HEK293 (cell line): ENCODE measurements around the gene PRSS8.
"Not testable (repeated sequence)": the region's sequence is repeated elsewhere in the genome, so short reads cannot be mapped to it uniquely, and the experiment has no call there.

ENCODE experiments used
- CTCF ChIA-PET: fragments of 350-600 bp; formaldehyde crosslinking; extraction: SDS; loops from one replicate; lab custom pipeline; 2021; ENCODE audit warnings: antibody characterized with exemption; lab: Yijun Ruan, JAX
- POLR2A ChIA-PET: fragments of 300-600 bp; formaldehyde crosslinking; extraction: SDS; loops from one replicate; lab custom pipeline; 2020; ENCODE audit warnings: antibody characterized with exemption, inconsistent platforms; lab: Yijun Ruan, JAX
- H3K27ac ChIP-seq: fragments of 200-500 bp; sonication (Bioruptor generic); 2 replicates; pipeline ENCODE4 v1.5.1; 2014; ENCODE audit warnings: low read depth, low read length, control low read depth, inconsistent platforms; ENCODE audit errors: extremely low read depth
- H3K36me3 ChIP-seq, 2 experiments: fragments of 200-500 bp in 1 of 2; sonication (Bioruptor generic) in 1 of 2; 1 replicate in 1 of 2; 2 replicates in 1 of 2; pipeline ENCODE4 v1.5.1; 2014 to 2017; ENCODE audit warnings: inconsistent platforms in 2 of 2, low read length in 2 of 2; ENCODE audit not compliant: control insufficient read depth in 2 of 2, insufficient read depth in 1 of 2
- H3K4me1 ChIP-seq: fragments of 200-500 bp; sonication (Bioruptor generic); 2 replicates; pipeline ENCODE4 v1.5.1; 2014; ENCODE audit warnings: mild to moderate bottlenecking, low read length, inconsistent platforms; ENCODE audit not compliant: control insufficient read depth, insufficient read depth
- H3K4me3 ChIP-seq: 2 replicates; pipeline ENCODE4 v1.5.1; 2011; ENCODE audit warnings: low read depth, mild to moderate bottlenecking, control low read depth, low read length, moderate library complexity
- H3K9me3 ChIP-seq: fragments of 200-500 bp; sonication (Bioruptor generic); 2 replicates; pipeline ENCODE4 v1.5.1; 2014; ENCODE audit warnings: low read depth, low read length, inconsistent platforms; ENCODE audit not compliant: control insufficient read depth, insufficient read depth
- EGR2 ChIP-seq: fragments of 450-650 bp; formaldehyde crosslinking; IDR thresholded peaks from 2 replicates; pipeline ENCODE4 v1.5.1; 2016; ENCODE audit warnings: low read depth, missing biosample characterization, missing genetic modification characterization
- FEZF1 ChIP-seq: fragments of 450-650 bp; formaldehyde crosslinking; IDR thresholded peaks from 2 replicates; pipeline ENCODE4 v1.5.1; 2016; ENCODE audit warnings: missing biosample characterization, missing genetic modification characterization
- REST ChIP-seq: fragments of 450-650 bp; formaldehyde crosslinking; IDR thresholded peaks from 2 replicates; pipeline ENCODE4 v1.5.1; 2016; ENCODE audit warnings: missing biosample characterization, missing genetic modification characterization
- SCRT1 ChIP-seq: fragments of 450-650 bp; formaldehyde crosslinking; IDR thresholded peaks from 2 replicates; pipeline ENCODE4 v1.5.1; 2016; ENCODE audit warnings: missing biosample characterization, missing genetic modification characterization, borderline replicate concordance
- SCRT2 ChIP-seq: fragments of 450-650 bp; formaldehyde crosslinking; IDR thresholded peaks from 2 replicates; pipeline ENCODE4 v1.5.1; 2016; ENCODE audit warnings: missing biosample characterization, missing genetic modification characterization
- SP2 ChIP-seq: fragments of 450-650 bp; formaldehyde crosslinking; IDR thresholded peaks from 2 replicates; pipeline ENCODE4 v1.5.1; 2016; ENCODE audit warnings: missing biosample characterization, missing genetic modification characterization
- SP7 ChIP-seq: fragments of 450-650 bp; formaldehyde crosslinking; IDR thresholded peaks from 2 replicates; pipeline ENCODE4 v1.5.1; 2016; ENCODE audit warnings: missing biosample characterization, missing genetic modification characterization
- ZBTB48 ChIP-seq: fragments of 450-650 bp; formaldehyde crosslinking; IDR thresholded peaks from 2 replicates; pipeline ENCODE4 v1.5.1; 2016; ENCODE audit warnings: missing biosample characterization, missing genetic modification characterization
- ZNF132 ChIP-seq: fragments of 450-650 bp; formaldehyde crosslinking; IDR thresholded peaks from 2 replicates; pipeline ENCODE4 v1.5.1; 2017; ENCODE audit warnings: missing biosample characterization, missing genetic modification characterization, borderline replicate concordance
- ZNF239 ChIP-seq: fragments of 450-650 bp; formaldehyde crosslinking; IDR thresholded peaks from 2 replicates; pipeline ENCODE4 v1.5.1; 2016; ENCODE audit warnings: missing biosample characterization, missing genetic modification characterization
- ZNF529 ChIP-seq: fragments of 450-650 bp; formaldehyde crosslinking; IDR thresholded peaks from 2 replicates; pipeline ENCODE4 v1.5.1; 2017; ENCODE audit warnings: missing genetic modification characterization, missing biosample characterization; ENCODE audit not compliant: insufficient replicate concordance
- ZNF664 ChIP-seq: fragments of 450-650 bp; formaldehyde crosslinking; IDR thresholded peaks from 2 replicates; pipeline ENCODE4 v1.5.1; 2016; ENCODE audit warnings: missing biosample characterization, missing genetic modification characterization
- ZNF677 ChIP-seq: fragments of 450-650 bp; IDR thresholded peaks from 2 replicates; pipeline ENCODE4 v1.5.0; 2018; ENCODE audit warnings: missing biosample characterization, mild to moderate bottlenecking, missing genetic modification characterization, moderate library complexity
- ZNF76 ChIP-seq: fragments of 450-650 bp; formaldehyde crosslinking; IDR thresholded peaks from 2 replicates; pipeline ENCODE4; 2016; ENCODE audit warnings: low read depth, missing biosample characterization, missing genetic modification characterization, borderline replicate concordance

Gene PRSS8

GRCh38 chr16:31138621-31139578, 3.4 kb upstream of the PRSS8 start (continued):
- 0 out of 2 replicates have a peak, but pooled peaks have one; percentile 26 for TF ChIP-seq EGR2
- TF ChIP-seq REST (tag by site-specific recombination) = peak; percentile 30; the same call in 1 of the 2 replicates
- TF ChIP-seq ZNF239 (tag by site-specific recombination) = no peak
- 0 out of 2 replicates have a peak, but pooled peaks have one; percentile 5 for TF ChIP-seq SP2
- no peak for TF ChIP-seq ZBTB48 (tag by site-specific recombination)
- no peak for TF ChIP-seq ZNF677 (tag by site-specific recombination)

- Histone ChIP-seq H3K36me3 (peaks cover 0 to 10% of the 10 kb centered on the region in 2 experiments; a peak in 1 of 3 replicates), H3K4me1 (peaks cover 11% of the 10 kb centered on the region; the same call in 1 of the 2 replicates)
- not testable (repeated sequence) for H3K4me3 ChIP-seq, H3K9me3 ChIP-seq, H3K27ac ChIP-seq
- TF ChIP-seq SCRT2 (tag by site-specific recombination) (peak; percentile 84), SCRT1 (tag by site-specific recombination) (peak; percentile 67)
- ChIA-PET POLR2A (interaction anchor here (1.1 to 2.2 kb wide), 3 partner anchors 19 to 43 kb away, joined by 3 to 11 read pairs (median 7); partner anchors contain the start of genes FUS and KAT8), CTCF (interaction anchor here (1.0 kb wide), 1 partner anchor 152 kb away, joined by 3 read pairs; the partner anchor contains the start of gene HSD3B7)
Measured at GRCh38 chr16:31136822-31137499, 1.4 kb upstream of the PRSS8 start.

- peaks cover 11% of the 10 kb centered on the region; the same call in 1 of the 2 replicates for H3K4me1 ChIP-seq
- CTCF ChIA-PET = interaction anchor here (0.6 to 1.0 kb wide), 2 partner anchors 151 to 451 kb away, joined by 3 to 4 read pairs; partner anchors contain the start of gene HSD3B7
- no peak for TF ChIP-seq FEZF1 (tag by site-specific recombination)
- TF ChIP-seq SP7 (tag by site-specific recombination) = no peak
- no peak for TF ChIP-seq ZNF76
- no peak for TF ChIP-seq ZNF529 (tag by site-specific recombination)
- no peak for TF ChIP-seq ZNF132 (tag by site-specific recombination)
- TF ChIP-seq ZNF664 (tag by site-specific recombination) = no peak
- TF ChIP-seq, all 188 proteins: peak for 0
- Histone ChIP-seq H3K27ac (no peak overlapping the region), H3K4me3 (no peak overlapping the region), H3K9me3 (no peaks in the 10 kb centered on the region), H3K36me3 (peaks cover 0 to 17% of the 10 kb centered on the region in 2 experiments; a peak in 1 of 3 replicates)
- POLR2A ChIA-PET = interaction anchor here (1.0 to 2.2 kb wide), 3 partner anchors 9 to 44 kb away, joined by 3 to 11 read pairs (median 7); partner anchors contain the start of genes FUS and KAT8
Measured at GRCh38 chr16:31136287-31136662, 748 bp upstream of the PRSS8 start.
